ENCODE results near the gene EFEMP1.

Gene EFEMP1

DNA sequence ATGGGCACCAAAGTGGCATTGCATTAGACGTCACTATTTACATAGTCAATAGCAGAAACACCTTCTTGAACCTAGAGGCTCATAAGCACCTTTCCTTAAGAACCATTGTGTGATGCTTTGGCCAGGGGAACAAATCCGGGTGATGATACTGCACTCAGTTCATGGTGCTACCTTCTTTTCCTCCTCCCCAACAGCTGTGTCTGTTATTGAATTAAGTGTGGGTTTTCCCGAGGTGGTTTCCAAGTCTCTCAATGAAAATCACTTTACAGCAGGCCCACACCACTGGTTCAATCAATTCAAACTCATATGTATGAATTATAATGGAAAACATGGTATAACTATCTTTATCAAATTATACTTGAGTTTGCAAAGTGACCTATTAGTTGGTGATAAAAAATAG lies 9.3 kb upstream of the EFEMP1 start:
- DNase-seq: no peak

DNA sequence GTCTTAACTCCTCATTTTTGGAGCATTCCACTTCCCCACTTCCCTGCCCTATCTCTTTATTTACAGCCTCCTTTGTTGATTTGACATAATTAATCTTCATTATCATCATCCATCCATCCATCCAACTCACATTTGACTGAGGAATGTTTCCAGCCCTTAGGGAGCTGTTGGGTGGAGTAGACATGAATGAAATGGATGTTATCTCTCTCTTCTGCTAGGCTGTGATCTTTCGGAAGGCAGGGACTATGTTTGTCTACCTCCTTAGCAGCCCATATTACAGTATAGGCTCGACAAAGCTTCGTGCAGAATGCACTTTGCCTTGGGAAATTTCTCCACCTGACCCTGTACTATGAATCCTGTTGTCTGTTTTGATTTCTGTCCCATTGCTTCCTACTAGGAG lies 7.7 kb upstream of the EFEMP1 start:
- no peak for DNase-seq

DNA sequence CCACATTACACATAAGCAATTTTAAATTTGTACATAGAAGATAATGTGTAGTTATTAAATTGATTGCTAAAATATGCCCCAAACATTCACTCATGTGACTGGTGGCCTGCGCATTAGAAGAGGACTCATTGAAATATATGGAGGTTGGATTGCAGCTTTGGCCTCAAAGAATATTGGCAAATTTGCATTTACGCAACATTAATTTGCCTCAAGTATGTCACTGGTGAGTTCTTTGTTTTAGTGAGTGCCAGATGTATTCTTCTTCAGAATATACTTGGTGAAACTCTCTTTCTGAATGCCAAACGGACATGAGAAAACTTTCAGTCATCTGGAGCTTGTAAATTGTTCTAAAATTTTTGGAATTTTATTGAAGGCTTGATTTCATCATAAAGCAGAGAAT lies 5.9 kb upstream of the EFEMP1 start:
- no peak for DNase-seq

DNA sequence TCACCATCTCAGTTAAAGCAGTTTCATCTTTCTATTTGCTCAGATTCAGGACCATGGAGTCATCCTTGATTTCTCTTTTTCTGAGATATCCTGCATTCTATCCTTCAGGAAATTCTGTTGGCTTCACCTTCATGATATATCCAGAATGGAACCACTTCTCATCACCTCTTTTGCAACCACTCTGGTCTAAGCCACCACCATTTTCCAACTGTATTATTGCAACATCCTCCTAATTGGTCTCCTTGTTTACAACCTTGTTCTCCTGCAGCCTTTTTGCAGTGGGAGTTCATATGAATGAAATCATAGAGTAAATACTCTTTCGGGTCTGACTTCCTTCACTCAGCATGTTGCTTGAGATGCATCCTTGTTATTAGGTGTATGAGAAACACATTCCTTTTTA lies 3.4 kb upstream of the EFEMP1 start:
- DNase-seq: no peak

DNA sequence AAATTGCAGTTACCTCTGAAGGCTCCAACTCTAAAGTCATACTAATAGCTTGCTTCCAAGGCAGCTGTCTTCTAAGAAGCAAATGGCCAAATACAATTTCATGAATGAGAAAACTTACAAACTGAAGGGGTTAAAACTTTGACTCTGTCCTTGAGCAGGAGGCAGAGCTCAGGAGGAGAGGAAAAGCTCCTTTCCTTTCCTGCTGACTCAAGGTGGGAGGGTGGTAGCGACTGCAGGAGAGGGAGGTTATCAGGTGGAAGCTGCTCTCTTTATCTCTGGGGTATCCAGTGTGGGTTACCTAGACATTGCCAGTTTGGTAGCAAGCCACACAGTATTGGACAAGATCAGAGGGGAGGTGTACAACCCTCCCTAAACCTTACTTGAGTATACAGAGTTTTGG lies 2.7 kb upstream of the EFEMP1 start:
- DNase-seq: no peak

DNA sequence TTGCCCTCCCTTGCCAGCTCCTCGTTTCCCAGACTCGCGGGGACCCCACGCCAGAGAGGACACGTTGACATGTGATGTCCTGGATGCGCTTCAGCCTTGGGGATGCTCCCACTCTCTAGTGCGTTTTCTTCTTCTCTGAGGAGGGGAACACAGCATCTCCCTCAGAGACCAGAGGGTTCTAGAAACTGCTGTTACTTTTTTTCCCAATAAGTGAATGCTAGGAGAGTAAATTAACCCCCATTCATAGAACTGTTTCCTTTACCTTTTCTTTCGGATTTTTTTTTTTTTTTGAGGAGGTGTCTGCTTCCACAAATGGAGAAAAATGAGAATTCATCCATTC lies 370 bp upstream of the EFEMP1 start:
- no peak for DNase-seq

DNA sequence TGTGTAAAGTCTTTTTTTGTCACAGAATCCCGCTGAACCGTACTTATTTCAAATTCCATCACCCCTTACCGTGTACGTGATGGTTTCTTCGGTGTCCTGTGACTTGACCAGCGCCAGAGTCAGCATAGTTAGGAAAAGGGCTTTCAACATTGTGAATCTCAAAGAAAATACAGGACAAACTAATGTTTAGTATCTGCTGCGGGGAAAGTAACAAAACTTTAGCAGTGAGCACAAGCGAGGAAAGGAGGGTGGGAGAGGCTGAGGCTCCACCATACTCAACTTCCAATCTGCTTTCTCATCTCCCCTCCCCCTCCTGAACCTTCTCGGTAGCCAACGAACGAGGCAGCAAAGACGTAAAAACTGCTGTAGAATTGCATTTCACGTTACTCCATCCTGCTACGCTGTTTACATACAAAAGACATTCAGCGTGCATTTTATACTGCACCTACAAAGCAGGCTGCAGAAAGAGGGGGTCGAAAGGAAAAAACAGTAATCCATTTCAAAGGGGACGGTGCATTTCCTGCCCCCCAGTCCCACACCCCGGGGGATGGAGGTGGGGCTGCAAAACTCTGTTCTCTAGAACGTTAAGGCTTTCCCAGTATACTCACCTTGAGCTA lies 1.2 kb downstream of the EFEMP1 start:
- no peak for DNase-seq

DNA sequence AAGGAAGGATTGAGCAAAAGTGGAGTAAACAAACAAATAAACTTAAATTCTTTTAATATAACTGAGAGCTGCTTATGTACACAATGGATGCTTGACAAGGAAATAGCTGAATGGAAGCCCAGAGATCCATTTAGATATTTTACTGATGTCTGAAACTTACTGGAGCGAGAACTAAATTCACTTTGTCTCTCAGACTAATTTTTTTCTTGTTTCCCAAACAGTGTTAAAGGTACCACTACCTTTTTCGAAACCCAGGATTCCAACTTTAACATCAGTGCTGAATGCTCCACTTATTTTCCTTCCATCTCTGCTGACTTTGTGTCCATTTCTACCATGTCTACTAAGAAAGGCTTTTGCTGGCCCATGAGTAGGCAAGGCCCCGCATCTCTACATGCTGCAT lies 4.0 kb downstream of the EFEMP1 start:
- DNase-seq: no peak

DNA sequence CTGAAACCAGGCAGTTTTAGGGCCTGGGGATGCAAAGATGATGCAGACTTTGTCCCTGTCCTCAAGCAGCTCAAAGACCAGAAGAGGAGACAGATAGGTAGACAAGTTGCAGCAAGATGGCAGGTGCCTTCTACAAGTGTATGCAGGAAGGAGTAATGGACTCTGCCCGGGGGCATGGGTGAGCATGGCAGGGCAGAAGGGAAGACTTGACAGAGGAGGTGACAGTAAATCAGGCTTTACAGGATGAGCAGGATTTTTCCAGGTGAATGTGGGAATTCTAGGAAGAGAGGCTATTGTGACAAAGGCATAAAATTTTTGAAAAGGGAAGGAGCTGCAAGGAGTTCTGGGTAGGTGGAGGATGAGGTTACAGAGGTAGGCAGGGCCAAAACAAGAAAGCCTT lies 4.7 kb downstream of the EFEMP1 start:
- DNase-seq: no peak

DNA sequence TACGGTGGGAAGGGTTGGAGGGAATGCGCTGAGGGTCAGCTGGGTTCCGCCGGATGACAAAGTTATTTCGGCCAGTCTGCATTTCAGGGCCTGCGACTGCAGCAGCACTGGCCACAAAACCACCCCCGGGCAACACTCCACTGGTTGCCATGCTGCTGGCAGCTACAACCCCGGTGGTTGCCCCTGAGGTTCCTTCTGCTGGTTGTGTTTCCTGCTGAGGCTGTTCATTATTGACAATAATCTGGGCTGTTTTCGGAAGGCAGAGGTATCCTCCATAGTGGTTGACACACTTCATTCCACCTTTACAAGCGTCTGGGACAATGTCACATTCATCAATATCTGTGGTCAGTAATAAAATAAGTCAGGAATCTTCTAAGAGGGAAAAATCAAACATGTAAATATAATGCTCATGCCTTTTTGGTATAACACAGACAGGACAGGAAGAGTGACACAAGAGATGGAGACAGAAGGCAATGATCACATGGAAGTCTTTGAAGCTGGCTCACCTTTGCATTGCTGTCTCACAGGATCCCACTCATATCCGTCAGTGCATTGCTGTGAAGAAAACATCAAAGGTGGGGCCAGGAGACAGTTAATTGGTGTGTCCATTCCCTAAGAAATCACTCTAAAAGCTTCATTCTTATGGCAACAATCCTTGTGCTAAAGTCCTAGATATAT lies 5.7 kb downstream of the EFEMP1 start:
- no peak for DNase-seq

DNA sequence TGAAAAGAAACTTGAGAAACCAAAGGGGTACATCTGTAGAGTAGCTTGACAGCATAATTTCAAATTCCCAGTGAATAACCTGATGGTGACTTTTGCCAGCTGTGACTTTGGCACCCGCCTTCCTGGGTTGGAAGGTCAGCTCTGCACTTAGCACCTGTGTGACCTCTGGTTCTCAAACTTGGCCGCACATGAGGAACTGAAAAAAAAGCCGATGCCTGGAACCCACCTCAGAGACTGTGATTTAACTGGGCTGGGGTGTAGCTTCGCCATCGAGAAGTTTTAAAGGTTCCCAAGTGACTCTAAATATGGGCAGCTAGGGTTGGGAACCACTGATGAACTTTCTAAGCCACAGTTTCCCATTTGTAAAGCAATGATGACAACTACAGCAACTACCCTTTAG lies 6.5 kb downstream of the EFEMP1 start:
- DNase-seq: no peak

DNA sequence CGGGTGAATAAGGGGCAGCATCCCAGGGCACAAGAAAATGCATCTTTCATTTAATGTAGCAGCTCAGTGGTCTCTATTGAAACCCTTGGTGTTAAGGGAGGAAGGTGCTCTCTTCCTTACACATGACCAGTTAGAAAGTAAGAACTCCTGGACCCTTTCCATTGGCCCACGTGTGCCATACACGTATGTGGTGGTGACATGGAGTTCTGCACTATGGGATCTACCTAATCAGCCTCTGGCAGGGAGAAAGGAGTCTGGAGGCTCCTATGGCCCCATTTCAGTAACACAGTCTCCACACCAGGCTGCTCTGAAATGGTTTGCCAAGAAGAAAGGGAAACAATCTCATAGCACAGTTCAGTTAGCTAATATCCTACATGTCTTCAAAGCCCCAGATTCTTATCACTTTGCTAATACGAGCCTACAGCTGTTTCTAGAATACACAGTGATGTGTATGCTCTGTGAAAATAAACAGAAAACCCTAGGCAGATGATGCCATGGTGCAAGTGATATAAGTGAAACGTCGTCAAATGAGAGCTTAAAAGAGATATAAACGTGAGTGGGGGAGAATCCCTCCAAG lies 7.0 kb downstream of the EFEMP1 start:
- DNase-seq: no peak

DNA sequence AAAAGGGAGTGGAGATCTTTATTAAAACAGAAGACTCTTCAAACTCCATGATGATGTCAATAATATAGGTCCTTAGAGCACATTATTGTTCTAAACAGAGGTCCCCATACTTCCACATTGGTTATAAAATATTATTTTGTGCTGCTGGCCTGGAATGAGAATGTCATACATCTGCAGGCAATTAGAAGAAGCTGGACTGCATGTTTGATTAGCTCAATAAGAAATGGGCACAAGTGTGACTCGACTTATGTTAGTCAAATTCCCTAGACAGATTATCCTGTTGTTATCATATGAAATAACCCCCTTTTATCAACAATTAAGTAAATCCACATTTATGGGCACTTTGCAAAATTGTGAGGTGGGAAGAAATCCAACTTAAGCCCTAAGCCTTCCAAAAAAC lies 8.8 kb downstream of the EFEMP1 start:
- DNase-seq: no peak

DNA sequence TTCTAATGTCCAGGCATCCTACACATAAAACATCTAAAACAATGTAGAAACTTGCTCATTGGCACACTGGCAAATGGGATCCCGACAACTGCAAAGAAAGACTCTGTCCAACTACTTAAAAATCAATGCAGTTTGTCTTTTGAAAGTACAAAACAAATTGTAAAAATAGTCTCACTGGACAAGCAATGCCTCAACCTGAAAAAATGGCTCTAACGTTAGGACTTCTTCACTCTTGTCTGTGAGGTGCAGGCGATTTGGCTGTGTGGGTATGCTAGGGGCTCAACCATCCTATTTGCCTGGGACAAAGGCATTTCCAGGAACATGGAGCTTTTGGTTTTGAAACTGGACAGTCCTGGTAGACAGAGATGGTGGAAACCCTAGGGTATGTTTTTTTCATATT lies 10.7 kb downstream of the EFEMP1 start:
- no peak for DNase-seq

DNA sequence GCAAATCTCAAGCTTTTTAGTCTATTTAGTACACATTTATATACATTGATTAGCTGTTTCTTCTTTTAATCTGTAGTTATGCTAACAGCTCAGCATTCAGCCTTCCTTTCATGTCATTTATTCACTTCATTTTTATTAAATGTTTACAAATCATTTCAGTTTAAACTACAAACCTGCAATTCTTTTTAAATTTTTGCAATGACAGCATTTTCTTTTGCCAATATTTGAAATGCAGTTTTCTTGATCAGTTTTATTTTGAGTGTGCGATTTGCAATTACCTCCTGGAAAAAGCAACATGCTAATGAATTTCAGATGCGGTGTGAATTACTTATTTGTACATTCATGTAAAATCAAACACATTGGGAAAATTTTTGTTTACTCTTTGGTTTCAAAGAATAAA lies 13.5 kb downstream of the EFEMP1 start:
- no peak for DNase-seq

DNA sequence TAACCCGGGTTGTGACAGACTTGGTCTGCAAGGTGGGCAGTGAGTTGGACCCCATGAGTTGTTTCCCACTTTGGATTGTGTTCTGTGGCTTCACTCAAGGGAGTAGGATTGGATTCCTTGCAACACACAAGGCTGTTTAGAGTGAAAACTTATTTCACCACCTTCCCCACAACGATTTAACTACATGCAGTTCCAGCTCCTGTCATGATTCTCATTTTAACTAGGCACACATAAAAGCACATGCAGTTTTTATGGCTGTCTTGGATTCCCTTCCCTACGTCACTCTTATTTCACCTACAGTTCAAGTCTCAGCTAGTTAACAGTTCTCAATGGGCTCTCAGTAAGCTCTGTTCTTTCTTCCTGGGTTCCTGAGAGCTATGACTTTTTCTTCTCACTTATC lies 15.9 kb downstream of the EFEMP1 start:
- DNase-seq: no peak

DNA sequence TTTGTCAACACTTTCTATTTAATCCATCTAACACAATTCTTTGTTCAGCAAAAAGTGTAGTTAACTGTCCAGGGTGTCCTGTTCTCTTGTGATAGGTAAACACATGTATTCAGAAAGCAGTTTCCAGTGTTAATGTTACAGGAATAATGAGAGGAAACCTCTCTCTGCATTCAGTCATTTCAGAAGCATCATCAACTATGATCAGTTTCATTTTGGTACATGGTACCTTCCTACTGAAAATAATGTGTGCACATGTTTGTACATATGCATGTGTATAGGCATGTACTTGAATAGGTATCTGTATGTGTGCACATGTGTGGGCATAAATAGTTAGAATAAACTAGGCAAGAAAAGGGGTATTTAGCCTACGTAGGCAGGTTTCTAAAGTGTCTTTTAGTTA lies 16.6 kb downstream of the EFEMP1 start:
- DNase-seq: no peak

DNA sequence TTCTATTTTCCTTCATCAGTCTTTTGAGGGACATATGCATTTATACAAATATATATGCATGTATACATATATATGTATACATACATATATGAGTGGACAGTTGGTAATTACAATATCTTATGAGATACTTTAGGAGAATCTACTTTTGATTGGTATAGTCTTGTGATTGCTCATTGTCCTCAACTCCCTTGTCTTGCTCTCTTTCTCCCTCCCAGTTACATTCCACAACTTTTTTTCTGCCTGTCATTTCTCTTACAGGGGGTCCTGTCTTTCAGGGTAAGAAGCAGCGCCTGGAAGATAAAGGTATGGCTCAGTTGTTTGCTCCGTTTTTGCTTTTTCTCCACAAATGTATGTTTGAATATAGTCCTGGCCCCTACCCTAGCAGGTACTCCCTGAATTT lies 19.9 kb downstream of the EFEMP1 start:
- DNase-seq: no peak

DNA sequence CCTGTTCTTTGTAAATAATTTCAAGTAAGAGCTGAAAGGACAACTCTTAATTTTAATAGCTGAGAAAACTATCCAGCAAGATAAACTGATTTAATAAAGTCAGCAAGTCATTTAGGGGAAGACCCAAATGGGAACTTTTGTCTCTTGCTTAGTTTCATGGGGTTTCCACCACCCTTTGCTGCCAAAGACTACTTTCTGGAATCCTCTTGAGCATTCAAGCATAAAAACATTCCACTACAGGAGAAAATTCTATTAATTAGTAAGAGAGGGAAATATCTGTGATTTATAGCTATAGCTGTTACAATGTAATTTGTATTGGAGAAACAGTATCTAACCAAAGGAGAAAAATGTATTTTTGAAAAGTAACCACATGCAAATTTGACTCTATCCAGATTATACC lies 20.6 kb downstream of the EFEMP1 start:
- no peak for DNase-seq

DNA sequence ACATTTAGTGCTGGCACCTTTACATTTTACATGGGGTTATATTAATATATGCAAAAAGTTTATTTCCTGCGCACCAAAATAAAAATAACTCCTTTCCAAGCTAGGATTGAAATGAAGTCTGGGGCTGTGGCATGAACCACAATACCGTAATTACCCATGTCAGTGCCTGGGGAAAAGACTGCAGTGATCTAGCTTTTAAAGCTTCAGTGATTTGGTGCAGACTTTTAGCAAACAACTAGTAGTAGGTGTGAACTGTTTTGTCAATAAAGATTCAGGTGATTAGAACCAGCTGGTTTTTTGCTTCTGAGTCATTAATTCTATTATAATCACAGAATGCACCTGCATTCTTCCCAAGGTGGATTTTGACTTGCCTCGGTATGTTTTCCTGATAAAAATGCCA lies 21.2 kb downstream of the EFEMP1 start:
- DNase-seq: no peak

DNA sequence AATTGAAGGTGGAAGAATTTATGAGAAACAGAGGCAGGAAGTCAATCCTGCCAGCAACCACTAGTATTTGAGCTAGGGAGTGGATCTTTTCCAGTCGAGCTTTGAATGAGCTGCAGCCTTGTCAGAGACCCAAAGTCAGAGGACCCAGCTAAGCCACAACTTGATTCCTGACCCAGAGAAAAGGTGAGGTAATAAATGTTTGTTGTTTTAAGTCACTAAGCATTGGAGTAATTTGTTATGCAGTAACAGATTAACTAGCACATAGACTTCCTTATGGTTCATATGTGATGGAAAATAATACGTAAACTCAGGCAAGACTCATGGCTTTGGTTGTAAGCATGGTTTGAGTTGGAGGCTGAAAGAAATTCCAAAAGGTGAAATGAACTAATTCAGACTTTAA lies 21.6 kb downstream of the EFEMP1 start:
- no peak for DNase-seq

DNA sequence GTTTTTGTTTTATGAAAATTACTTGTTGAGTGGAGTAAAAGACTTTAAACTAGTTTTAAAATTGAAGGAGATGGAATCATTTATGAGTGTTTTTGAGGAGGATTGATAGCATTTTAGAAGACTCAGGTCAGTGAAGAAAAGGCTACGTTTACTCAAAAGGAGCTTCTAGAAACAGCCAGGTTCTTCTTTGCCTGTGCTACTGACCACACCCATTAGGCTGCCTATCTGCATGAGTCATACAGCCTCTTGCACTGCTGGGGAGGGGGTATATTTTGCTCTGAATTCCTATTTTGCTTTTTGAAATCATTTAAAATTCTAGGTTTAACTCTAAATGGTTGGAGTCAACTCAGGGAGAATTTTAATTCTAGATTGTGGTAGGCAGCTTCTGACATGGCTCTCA lies 22.3 kb downstream of the EFEMP1 start:
- no peak for DNase-seq

DNA sequence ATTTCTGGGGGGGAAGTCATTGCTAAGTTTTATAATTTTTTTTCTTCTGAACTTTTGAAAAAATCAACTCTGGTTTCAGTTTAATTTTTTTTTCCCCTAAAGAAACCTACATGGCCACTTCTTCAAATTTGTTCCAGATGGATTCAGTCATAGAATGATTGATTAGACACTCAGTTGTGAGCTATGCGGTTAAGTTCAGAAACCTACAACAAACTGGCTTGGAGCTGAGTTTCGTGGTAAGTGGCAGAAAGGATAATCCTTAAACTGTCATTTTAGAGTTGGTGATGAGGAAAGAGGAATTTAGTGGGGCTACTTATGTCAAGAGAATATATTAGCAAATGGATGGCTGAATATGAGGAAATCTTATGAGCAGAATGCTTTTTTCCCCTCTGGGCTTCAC lies 23.7 kb downstream of the EFEMP1 start:
- DNase-seq: no peak

DNA sequence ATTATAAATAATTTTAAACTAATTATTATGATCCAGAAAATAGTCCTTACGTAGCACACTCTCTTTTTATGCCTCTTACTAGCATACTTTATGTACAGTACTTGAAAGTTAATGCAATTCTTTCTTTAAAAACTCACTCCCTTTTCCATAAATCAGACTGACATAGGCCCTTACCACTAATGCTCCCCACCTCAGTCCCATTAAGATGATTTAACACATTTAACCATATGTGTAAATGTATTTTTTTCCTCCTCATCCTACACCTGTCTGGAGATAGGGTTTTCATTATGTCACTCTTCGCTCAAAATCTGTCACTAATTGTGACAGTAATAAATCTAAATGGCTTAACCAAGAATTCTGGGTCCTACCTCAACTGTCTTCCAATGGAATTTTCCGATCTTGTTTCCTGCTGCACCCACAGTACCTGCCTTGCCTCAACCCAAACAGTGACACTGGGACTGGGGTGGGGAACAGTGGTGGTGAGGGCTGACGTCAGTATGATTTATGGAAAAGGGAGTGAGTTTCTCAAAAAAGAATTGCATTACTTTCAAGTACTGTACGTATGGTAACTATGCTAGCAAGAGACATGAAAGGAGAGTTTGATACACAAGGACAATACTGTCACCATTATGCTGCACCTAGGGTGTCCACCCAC lies 25.1 kb downstream of the EFEMP1 start:
- no peak for DNase-seq

DNA sequence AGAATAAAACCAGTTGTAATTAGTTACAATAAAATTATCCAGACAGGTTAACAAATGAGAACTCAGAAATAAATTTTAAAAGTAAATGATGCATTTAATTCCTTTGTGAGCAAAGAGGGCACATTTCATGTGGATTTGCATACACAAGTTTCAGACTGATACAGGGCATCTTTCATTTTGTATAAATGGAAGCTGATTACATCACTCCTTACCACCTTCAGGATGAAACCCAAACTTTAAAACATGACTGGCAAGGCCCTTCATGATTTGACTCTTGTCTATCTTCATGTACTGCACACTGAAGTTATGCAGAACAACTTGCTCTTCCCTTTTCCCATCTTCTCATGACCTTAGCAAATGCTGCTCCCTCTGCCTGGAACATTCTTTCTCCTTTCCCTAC lies 26.9 kb downstream of the EFEMP1 start:
- DNase-seq: no peak
